Neural progenitor cell (in vitro differentiated cells): ENCODE data around the gene GAB1.

Source experiments
- CTCF ChIP-seq: fragments of 200-600 bp; sonication (generic); IDR thresholded peaks from 2 replicates; pipeline ENCODE4 v1.5.1; 2017; ENCODE audit warnings: antibody characterized with exemption, mild to moderate bottlenecking
- EZH2 ChIP-seq: fragments of 200-600 bp; sonication (generic); IDR thresholded peaks from 2 replicates; pipeline ENCODE4 v1.6.1; 2017; ENCODE audit warnings: antibody characterized with exemption, mild to moderate bottlenecking, moderate library complexity
- EZH2phosphoT487 ChIP-seq: fragments of 200-600 bp; sonication (generic); IDR thresholded peaks from 2 replicates; pipeline ENCODE4 v1.6.1; 2017; ENCODE audit warnings: antibody characterized with exemption

DNA sequence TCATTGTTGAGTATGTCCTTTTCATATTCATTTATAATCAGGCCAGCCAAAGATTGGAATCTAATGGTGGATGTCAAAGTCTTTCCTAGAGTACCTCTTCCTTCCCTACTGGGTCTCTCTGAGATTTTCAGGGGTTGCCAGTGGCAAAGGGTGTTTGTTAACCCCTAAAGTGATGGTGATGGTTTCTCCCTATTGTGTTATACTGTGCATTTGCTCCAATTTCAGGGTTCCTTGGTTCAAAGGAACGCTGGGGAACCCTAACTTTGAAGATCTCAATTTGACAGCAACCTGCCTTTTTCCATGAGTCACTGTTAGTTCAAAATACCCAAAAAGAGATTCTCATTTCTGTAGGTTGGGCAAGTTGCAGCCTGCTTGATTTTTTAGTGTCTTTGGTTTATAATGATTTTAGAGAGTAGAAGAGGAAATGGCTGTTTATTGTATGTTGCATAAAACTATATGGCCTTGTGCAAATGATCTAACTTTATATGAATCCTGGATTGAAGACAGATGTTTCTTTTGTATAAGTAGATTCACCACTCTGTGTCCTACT lies 23.0 kb downstream of the GAB1 start:
- TF ChIP-seq CTCF (no peak), EZH2 (no peak), EZH2phosphoT487 (no peak)
